Esophagus squamous epithelium (tissue), 5 donors: ENCODE measurements around the gene TTF1. TPM values are rescaled to one million over a fixed set of nuclear protein-coding genes. Genes with fewer than 3 reads are reported as not detected.

Experiments
- DNase-seq: peaks from one replicate; lab custom pipeline; 2025; lab: John Stamatoyannopoulos, UW
- H3K27ac ChIP-seq, 4 donors: fragments of 200-600 bp; sonication (generic); one replicate each; pipeline ENCODE4 v1.5.1; 2016 to 2019; ENCODE audit warnings: mild to moderate bottlenecking in 1 of 4
- H3K27me3 ChIP-seq, 4 donors: fragments of 200-600 bp; sonication (generic); 1 replicate in 3 of 4; 2 replicates in 1 of 4; pipeline versions ENCODE4 v1.5.1 to v1.6.0; 2017 to 2021; ENCODE audit warnings: antibody characterized with exemption in 1 of 4
- H3K36me3 ChIP-seq, 3 donors: fragments of 200-600 bp; sonication (generic); one replicate each; pipeline ENCODE4 v1.5.1; 2016 to 2019
- H3K4me1 ChIP-seq, 3 donors: fragments of 200-600 bp; sonication (generic); one replicate each; pipeline ENCODE4 v1.5.1; 2017 to 2019
- H3K4me3 ChIP-seq, 4 donors: fragments of 200-600 bp; sonication (generic); 1 replicate in 3 of 4; 2 replicates in 1 of 4; pipeline ENCODE4 v1.5.1; 2016 to 2019; ENCODE audit warnings: mild to moderate bottlenecking in 2 of 4, moderate library complexity in 1 of 4
- H3K9me3 ChIP-seq, 3 donors: fragments of 200-600 bp; sonication (generic); one replicate each; pipeline ENCODE4 v1.5.1; 2016 to 2019
- CTCF ChIP-seq, 6 experiments: fragments of 450-650 bp in 4 of 6; fragments of 200-600 bp in 2 of 6; sonication (generic) in 2 of 6; IDR thresholded peaks; one replicate each; pipeline ENCODE4 v1.5.1; 2016 to 2019; ENCODE audit warnings: antibody characterized with exemption in 6 of 6, mild to moderate bottlenecking in 4 of 6, moderate library complexity in 4 of 6
- POLR2A ChIP-seq, 4 donors: fragments of 450-650 bp; IDR thresholded peaks; one replicate each; pipeline ENCODE4 v1.6.1; 2017; ENCODE audit warnings: antibody characterized with exemption in 4 of 4, mild to moderate bottlenecking in 4 of 4, moderate library complexity in 3 of 4
- WGBS, 2 donors: methylation state at CpG; one replicate each; pipeline ENCODE4 v1.1.5; 2018; 5-methylcytosine and 5-hydroxymethylcytosine counted together
- intact Hi-C: fragments of 100-400 bp; cut with DNase I; formaldehyde crosslinking; loops from one replicate; pipeline ENCODE4 v1.15.0; 2022
- total RNA-seq, 4 donors: library from RNA; depleted of rRNA; stranded (reverse); fragments of >200 nt; gene quantifications; one replicate each; pipeline ENCODE4 v1.1.0, GENCODE V29; 2016
- donor health status: DM: yes; HTN: yes; CAD: no.

TTF1 gene
- total RNA-seq, 4 donors from 2014 or later = 4.4 to 14.9 (median 8.1) TPM

- intact Hi-C loops = loop anchor here (10.0 kb wide), 2 partner anchors 160 to 390 kb away; no protein-coding TSS in a partner anchor
- no peak for TF ChIP-seq CTCF (IDR thresholded peaks at IDR 0.05)
- TF ChIP-seq POLR2A (IDR thresholded peaks at IDR 0.05) = no peak
- DNase-seq = no peak
- Histone ChIP-seq H3K27ac (no peak overlapping the region), H3K4me3 (no peak overlapping the region), H3K9me3 (no peaks in the 10 kb centered on the region), H3K36me3 (no peaks in the 10 kb centered on the region), H3K4me1 (peaks cover 15 to 24% (median 18%) of the 10 kb centered on the region in 3 donors), H3K27me3 (peaks cover 0 to 100% (median 13%) of the 10 kb centered on the region in 4 donors)
- 43 to 56% methylated on average over 7 of the region's 7 CpGs for WGBS, 2 donors
These were observed 8.1 kb upstream of the TTF1 start for GRCh38 chr9:132414731-132415130.

GRCh38 chr9:132413926-132414325 lies 7.3 kb upstream of the TTF1 start:
- Histone ChIP-seq H3K9me3 (no peaks in the 10 kb centered on the region), H3K36me3 (no peaks in the 10 kb centered on the region), H3K4me1 (peaks cover 19 to 30% (median 22%) of the 10 kb centered on the region in 3 donors), H3K27ac (no peak overlapping the region), H3K27me3 (peaks cover 0 to 98% (median 13%) of the 10 kb centered on the region in 4 donors), H3K4me3 (no peak overlapping the region)
- intact Hi-C loops = loop anchor here (10.0 kb wide), 2 partner anchors 161 to 391 kb away; no protein-coding TSS in a partner anchor
- WGBS, 2 donors = 39 to 52% methylated on average over 4 to 5 of the region's 5 CpGs
- no peak for DNase-seq
- no peak for TF ChIP-seq POLR2A (IDR thresholded peaks at IDR 0.05)
- no peak for TF ChIP-seq CTCF (IDR thresholded peaks at IDR 0.05)

- Histone ChIP-seq H3K4me3 (no peak overlapping the region), H3K36me3 (no peaks in the 10 kb centered on the region), H3K27ac (no peak overlapping the region), H3K9me3 (no peaks in the 10 kb centered on the region), H3K27me3 (peaks cover 0 to 79% (median 13%) of the 10 kb centered on the region in 4 donors), H3K4me1 (peaks cover 19 to 34% (median 22%) of the 10 kb centered on the region in 3 donors)
- 3 to 28% methylated on average over 5 to 7 of the region's 8 CpGs for WGBS, 2 donors
- intact Hi-C loops = loop anchor here (10.0 kb wide), 2 partner anchors 163 to 393 kb away; no protein-coding TSS in a partner anchor
- no peak for DNase-seq
- peak in 4 of 6 experiments; percentile 28 to 45 (median 37) for TF ChIP-seq CTCF (IDR thresholded peaks at IDR 0.05)
- no peak for TF ChIP-seq POLR2A (IDR thresholded peaks at IDR 0.05)
These were observed 5.4 kb upstream of the TTF1 start for GRCh38 chr9:132412089-132412488.

- Histone ChIP-seq H3K27ac (no peak overlapping the region), H3K36me3 (no peaks in the 10 kb centered on the region), H3K27me3 (peaks cover 0 to 69% (median 13%) of the 10 kb centered on the region in 4 donors), H3K9me3 (no peaks in the 10 kb centered on the region), H3K4me3 (peak overlapping the region; percentile 31 to 73 (median 43)), H3K4me1 (peaks cover 19 to 40% (median 22%) of the 10 kb centered on the region in 3 donors)
- 4 to 5% methylated on average over 7 to 9 of the region's 20 CpGs for WGBS, 2 donors
- peak; percentile 40 to 75 (median 55) for TF ChIP-seq CTCF (IDR thresholded peaks at IDR 0.05)
- no peak for TF ChIP-seq POLR2A (IDR thresholded peaks at IDR 0.05)
- DNase-seq = no peak
- intact Hi-C loops = loop anchor here (10.0 kb wide), 2 partner anchors 164 to 394 kb away; no protein-coding TSS in a partner anchor
These were observed 4.5 kb upstream of the TTF1 start for GRCh38 chr9:132411091-132411508.

GRCh38 chr9:132410642-132411041 lies 4.0 kb upstream of the TTF1 start:
- intact Hi-C loops = loop anchor here (10.0 kb wide), 2 partner anchors 164 to 394 kb away; no protein-coding TSS in a partner anchor
- peaks cover 0 to 65% (median 13%) of the 10 kb centered on the region in 4 donors for H3K27me3 ChIP-seq

More at GRCh38 chr9:132410642-132411041, 4.0 kb upstream of the TTF1 start:
- no peaks in the 10 kb centered on the region for H3K36me3 ChIP-seq
- TF ChIP-seq POLR2A (IDR thresholded peaks at IDR 0.05) = no peak
- no peak for TF ChIP-seq CTCF (IDR thresholded peaks at IDR 0.05)
- H3K4me3 ChIP-seq = peak overlapping the region; percentile 31 to 73 (median 43)
- peaks cover 23 to 44% (median 25%) of the 10 kb centered on the region in 3 donors for H3K4me1 ChIP-seq
- 9 to 12% methylated on average over 7 to 15 of the region's 19 CpGs for WGBS, 2 donors
- no peak for DNase-seq
- no peak overlapping the region for H3K27ac ChIP-seq
- no peaks in the 10 kb centered on the region for H3K9me3 ChIP-seq
